Fibroblast of lung (primary cell): Measurements from ENCODE around the gene LPP. TPM values are rescaled to one million over a fixed set of nuclear protein-coding genes. Genes with fewer than 3 reads are reported as not detected.
A peak's percentile ranks its signal among the peaks of the same experiment; 100 is the strongest.

Source experiments
- DNase-seq, 2 donors: peaks; one replicate each; pipeline versions ENCODE4 v3.0.0 to v3.0.0-alpha.2; 2010; ENCODE audit warnings: low read depth in 2 of 2
- H2AFZ ChIP-seq: 2 replicates; pipeline ENCODE4 v1.5.1; 2012; ENCODE audit warnings: low read length, control low read depth, inconsistent platforms
- H3K27ac ChIP-seq: 2 replicates; pipeline ENCODE4 v1.5.1; 2011; ENCODE audit warnings: low read length, control low read depth; ENCODE audit not compliant: insufficient read depth
- H3K27me3 ChIP-seq: 2 replicates; pipeline ENCODE4 v1.5.1; 2011; ENCODE audit warnings: mild to moderate bottlenecking, low read length; ENCODE audit not compliant: control insufficient read depth, insufficient read depth
- H3K36me3 ChIP-seq: 2 replicates; pipeline ENCODE4 v1.5.1; 2011; ENCODE audit warnings: low read length; ENCODE audit not compliant: control insufficient read depth, insufficient read depth
- H3K4me1 ChIP-seq: 2 replicates; pipeline ENCODE4 v1.5.1; 2011; ENCODE audit warnings: low read length; ENCODE audit not compliant: control insufficient read depth, insufficient read depth; ENCODE audit errors: extremely low read depth
- H3K4me2 ChIP-seq: 2 replicates; pipeline ENCODE4 v1.5.1; 2011; ENCODE audit warnings: low read length, control low read depth; ENCODE audit not compliant: insufficient read depth; ENCODE audit errors: extremely low read depth
- H3K4me3 ChIP-seq, 4 experiments: fragments of 200-600 bp in 1 of 4; sonication (generic) in 1 of 4; replicated peaks in 1 of 4; 2 replicates each; pipeline ENCODE4 v1.5.1; 2011 to 2016; ENCODE audit warnings: low read length in 4 of 4, low read depth in 3 of 4, mild to moderate bottlenecking in 3 of 4, control low read depth in 2 of 4, inconsistent platforms in 1 of 4, mixed read lengths in 1 of 4; ENCODE audit not compliant: insufficient read depth in 1 of 4; ENCODE audit errors: control extremely low read depth in 1 of 4
- H3K79me2 ChIP-seq: 2 replicates; pipeline ENCODE4 v1.5.1; 2012; ENCODE audit warnings: mild to moderate bottlenecking, low read length, inconsistent platforms; ENCODE audit not compliant: control insufficient read depth, insufficient read depth
- H3K9ac ChIP-seq: 2 replicates; pipeline ENCODE4 v1.5.1; 2011; ENCODE audit warnings: mild to moderate bottlenecking, low read length, control low read depth; ENCODE audit not compliant: insufficient read depth
- H3K9me3 ChIP-seq: 2 replicates; pipeline ENCODE4 v1.5.1; 2012; ENCODE audit warnings: low read depth, low read length; ENCODE audit not compliant: control insufficient read depth, insufficient read depth
- H4K20me1 ChIP-seq: 2 replicates; pipeline ENCODE4 v1.5.1; 2011; ENCODE audit warnings: low read length; ENCODE audit not compliant: control insufficient read depth, insufficient read depth; ENCODE audit errors: extremely low read depth
- CTCF ChIP-seq, 2 donors: IDR thresholded peaks in 1 of 2; conservative IDR thresholded peaks in 1 of 2; 1 replicate in 1 of 2; 2 replicates in 1 of 2; pipeline ENCODE4 v1.5.1; 2011 to 2012; ENCODE audit warnings: low read length in 2 of 2, control low read depth in 1 of 2, inconsistent platforms in 1 of 2, low read depth in 1 of 2, mild to moderate bottlenecking in 1 of 2
- EZH2 ChIP-seq: IDR thresholded peaks from 2 replicates; pipeline ENCODE4 v1.5.1; 2012; ENCODE audit warnings: low read length, control low read depth, mild to moderate bottlenecking; ENCODE audit errors: missing control alignments
- polyA plus RNA-seq, 2 donors: library from polyadenylated mRNA; depleted of rRNA in 1 of 2; stranded (reverse) in 1 of 2; unstranded in 1 of 2; fragments of >200 nt; gene quantifications; 2 replicates each; pipeline ENCODE4 v1.2.1, GENCODE V29; 2011 to 2012; ENCODE audit warnings: missing spikeins in 1 of 2
- total RNA-seq: library from RNA; depleted of rRNA; stranded (reverse); fragments of >200 nt; gene quantifications from 2 replicates; pipeline ENCODE4 v1.2.1, GENCODE V29; 2014

LPP gene
- total and polyA plus RNA-seq, 2 donors (not counting 1 experiment from before 2014, with no cell fraction given) = 69.0 to 124 TPM

GRCh38 chr3:188266562-188267274 is 112.8 kb downstream of the LPP start:
- Histone ChIP-seq H3K4me1 (peaks cover 58% of the 10 kb centered on the region), H3K9ac (peak overlapping the region; percentile 61), H3K79me2 (peaks cover 41% of the 10 kb centered on the region), H2AFZ (no peak overlapping the region), H3K27ac (peak overlapping the region; percentile 98), H4K20me1 (no peaks in the 10 kb centered on the region), H3K27me3 (no peaks in the 10 kb centered on the region), H3K4me2 (peak overlapping the region; percentile 98), H3K36me3 (no peaks in the 10 kb centered on the region), H3K9me3 (no peaks in the 10 kb centered on the region), H3K4me3 (peak overlapping the region; percentile 23 to 50 (median 36))
- TF ChIP-seq EZH2 = no peak
- TF ChIP-seq CTCF (conservative IDR thresholded peaks at IDR 0.05 in 1 of 2, IDR thresholded peaks at IDR 0.05 in 1 of 2; ENCODE audit: low read depth in 1 of 2, low read length in 2 of 2) = no peak
- DNase-seq = peak; percentile 88 to 96

- no peak overlapping the region for H3K4me3 ChIP-seq
- H3K4me1 ChIP-seq = peaks cover 63% of the 10 kb centered on the region
- H3K36me3 ChIP-seq = no peaks in the 10 kb centered on the region
- H3K79me2 ChIP-seq = peaks cover 43% of the 10 kb centered on the region
- no peaks in the 10 kb centered on the region for H4K20me1 ChIP-seq
- peak overlapping the region; percentile 98 for H3K27ac ChIP-seq
- no peak overlapping the region for H3K4me2 ChIP-seq
- H3K27me3 ChIP-seq = no peaks in the 10 kb centered on the region
- no peak overlapping the region for H3K9ac ChIP-seq
- no peak for TF ChIP-seq CTCF (conservative IDR thresholded peaks at IDR 0.05 in 1 of 2, IDR thresholded peaks at IDR 0.05 in 1 of 2; ENCODE audit: low read depth in 1 of 2, low read length in 2 of 2)
- no peak for TF ChIP-seq EZH2
- H2AFZ ChIP-seq = no peak overlapping the region
- H3K9me3 ChIP-seq = no peaks in the 10 kb centered on the region
- DNase-seq = no peak
Observed at GRCh38 chr3:188267790-188268335, 113.9 kb downstream of the LPP start.

GRCh38 chr3:188268336-188268735 is 114.4 kb downstream of the LPP start:
- Histone ChIP-seq H3K4me3 (no peak overlapping the region), H3K9me3 (no peaks in the 10 kb centered on the region), H3K27me3 (no peaks in the 10 kb centered on the region), H4K20me1 (no peaks in the 10 kb centered on the region), H3K27ac (peak overlapping the region; percentile 6), H2AFZ (no peak overlapping the region), H3K4me2 (no peak overlapping the region), H3K36me3 (no peaks in the 10 kb centered on the region), H3K9ac (no peak overlapping the region), H3K4me1 (peaks cover 62% of the 10 kb centered on the region), H3K79me2 (peaks cover 40% of the 10 kb centered on the region)
- TF ChIP-seq CTCF (conservative IDR thresholded peaks at IDR 0.05 in 1 of 2, IDR thresholded peaks at IDR 0.05 in 1 of 2; ENCODE audit: low read depth in 1 of 2, low read length in 2 of 2) (no peak), EZH2 (no peak)
- no peak for DNase-seq
